Esophagus muscularis mucosa (tissue), 3 donors: Measurements from ENCODE around the gene HLA-B.

Experiments used
- POLR2A ChIP-seq: fragments of 450-650 bp; IDR thresholded peaks from one replicate; pipeline ENCODE4 v1.6.1; 2017; ENCODE audit warnings: antibody characterized with exemption, moderate library complexity, mild to moderate bottlenecking, low read depth
- TF ChIP-seq, protein P1 (sequence below), 3 experiments: fragments of 200-600 bp in 2 of 3; fragments of 450-650 bp in 1 of 3; sonication (generic) in 2 of 3; IDR thresholded peaks; one replicate each; pipeline ENCODE4 v1.5.1; 2017 to 2019; ENCODE audit warnings: antibody characterized with exemption in 3 of 3, mild to moderate bottlenecking in 2 of 3, moderate library complexity in 1 of 3

- TF ChIP-seq, protein P1, sequence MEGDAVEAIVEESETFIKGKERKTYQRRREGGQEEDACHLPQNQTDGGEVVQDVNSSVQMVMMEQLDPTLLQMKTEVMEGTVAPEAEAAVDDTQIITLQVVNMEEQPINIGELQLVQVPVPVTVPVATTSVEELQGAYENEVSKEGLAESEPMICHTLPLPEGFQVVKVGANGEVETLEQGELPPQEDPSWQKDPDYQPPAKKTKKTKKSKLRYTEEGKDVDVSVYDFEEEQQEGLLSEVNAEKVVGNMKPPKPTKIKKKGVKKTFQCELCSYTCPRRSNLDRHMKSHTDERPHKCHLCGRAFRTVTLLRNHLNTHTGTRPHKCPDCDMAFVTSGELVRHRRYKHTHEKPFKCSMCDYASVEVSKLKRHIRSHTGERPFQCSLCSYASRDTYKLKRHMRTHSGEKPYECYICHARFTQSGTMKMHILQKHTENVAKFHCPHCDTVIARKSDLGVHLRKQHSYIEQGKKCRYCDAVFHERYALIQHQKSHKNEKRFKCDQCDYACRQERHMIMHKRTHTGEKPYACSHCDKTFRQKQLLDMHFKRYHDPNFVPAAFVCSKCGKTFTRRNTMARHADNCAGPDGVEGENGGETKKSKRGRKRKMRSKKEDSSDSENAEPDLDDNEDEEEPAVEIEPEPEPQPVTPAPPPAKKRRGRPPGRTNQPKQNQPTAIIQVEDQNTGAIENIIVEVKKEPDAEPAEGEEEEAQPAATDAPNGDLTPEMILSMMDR (IDR thresholded peaks at IDR 0.05), result no peak
- TF ChIP-seq POLR2A, result no peak
Measured at GRCh38 chr6:31405996-31406395, 49.0 kb upstream of the HLA-B start.
